ENCODE data around the gene GGT7.

DNA sequence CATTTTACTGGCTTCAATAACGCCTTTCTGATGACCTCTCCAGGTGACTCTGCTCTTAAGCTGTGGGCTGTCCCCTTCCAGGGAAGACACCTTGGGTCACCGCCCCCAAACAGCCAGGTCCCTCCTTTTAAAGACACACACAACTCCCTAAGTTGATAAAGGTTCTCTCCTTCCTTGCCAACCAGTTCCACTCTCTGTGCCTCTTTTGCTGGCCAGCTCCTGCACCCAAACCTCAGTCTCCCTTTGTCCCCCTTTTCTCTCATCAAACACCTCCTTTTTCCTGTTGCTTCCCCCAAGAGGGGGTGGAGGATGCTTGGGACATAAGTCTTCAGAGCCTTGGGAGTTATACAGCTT is 48.2 kb downstream of the GGT7 start:
- no peak for TF ChIP-seq ZNF585B (tag by site-specific recombination; IDR thresholded peaks at IDR 0.05)
- TF ChIP-seq, protein P1, sequence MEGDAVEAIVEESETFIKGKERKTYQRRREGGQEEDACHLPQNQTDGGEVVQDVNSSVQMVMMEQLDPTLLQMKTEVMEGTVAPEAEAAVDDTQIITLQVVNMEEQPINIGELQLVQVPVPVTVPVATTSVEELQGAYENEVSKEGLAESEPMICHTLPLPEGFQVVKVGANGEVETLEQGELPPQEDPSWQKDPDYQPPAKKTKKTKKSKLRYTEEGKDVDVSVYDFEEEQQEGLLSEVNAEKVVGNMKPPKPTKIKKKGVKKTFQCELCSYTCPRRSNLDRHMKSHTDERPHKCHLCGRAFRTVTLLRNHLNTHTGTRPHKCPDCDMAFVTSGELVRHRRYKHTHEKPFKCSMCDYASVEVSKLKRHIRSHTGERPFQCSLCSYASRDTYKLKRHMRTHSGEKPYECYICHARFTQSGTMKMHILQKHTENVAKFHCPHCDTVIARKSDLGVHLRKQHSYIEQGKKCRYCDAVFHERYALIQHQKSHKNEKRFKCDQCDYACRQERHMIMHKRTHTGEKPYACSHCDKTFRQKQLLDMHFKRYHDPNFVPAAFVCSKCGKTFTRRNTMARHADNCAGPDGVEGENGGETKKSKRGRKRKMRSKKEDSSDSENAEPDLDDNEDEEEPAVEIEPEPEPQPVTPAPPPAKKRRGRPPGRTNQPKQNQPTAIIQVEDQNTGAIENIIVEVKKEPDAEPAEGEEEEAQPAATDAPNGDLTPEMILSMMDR (tag by site-specific recombination; IDR thresholded peaks at IDR 0.05), result no peak
- TF ChIP-seq BCL11B (tag by site-specific recombination; IDR thresholded peaks at IDR 0.05; ENCODE audit: low read depth), result no peak
- no peak for TF ChIP-seq ZNF202 (tag by site-specific recombination; IDR thresholded peaks at IDR 0.05; ENCODE audit: borderline replicate concordance)
- TF ChIP-seq MYNN (tag by site-specific recombination; IDR thresholded peaks at IDR 0.05; ENCODE audit: borderline replicate concordance), result no peak
- no peak for TF ChIP-seq ZBTB21 (tag by site-specific recombination; IDR thresholded peaks at IDR 0.05)
- no peak for TF ChIP-seq ZNF19 (tag by site-specific recombination; IDR thresholded peaks at IDR 0.05; ENCODE audit: low read depth)
- TF ChIP-seq ZNF350 (tag by site-specific recombination; IDR thresholded peaks at IDR 0.05), result no peak
- TF ChIP-seq ZNF138 (tag by site-specific recombination; IDR thresholded peaks at IDR 0.05; ENCODE audit: borderline replicate concordance), result no peak
- TF ChIP-seq ZNF670 (tag by site-specific recombination; IDR thresholded peaks at IDR 0.05; ENCODE audit: low read depth), result no peak
- TF ChIP-seq, protein P2, sequence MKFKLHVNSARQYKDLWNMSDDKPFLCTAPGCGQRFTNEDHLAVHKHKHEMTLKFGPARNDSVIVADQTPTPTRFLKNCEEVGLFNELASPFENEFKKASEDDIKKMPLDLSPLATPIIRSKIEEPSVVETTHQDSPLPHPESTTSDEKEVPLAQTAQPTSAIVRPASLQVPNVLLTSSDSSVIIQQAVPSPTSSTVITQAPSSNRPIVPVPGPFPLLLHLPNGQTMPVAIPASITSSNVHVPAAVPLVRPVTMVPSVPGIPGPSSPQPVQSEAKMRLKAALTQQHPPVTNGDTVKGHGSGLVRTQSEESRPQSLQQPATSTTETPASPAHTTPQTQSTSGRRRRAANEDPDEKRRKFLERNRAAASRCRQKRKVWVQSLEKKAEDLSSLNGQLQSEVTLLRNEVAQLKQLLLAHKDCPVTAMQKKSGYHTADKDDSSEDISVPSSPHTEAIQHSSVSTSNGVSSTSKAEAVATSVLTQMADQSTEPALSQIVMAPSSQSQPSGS (tag by site-specific recombination; IDR thresholded peaks at IDR 0.05; ENCODE audit: low read depth), result no peak
- TF ChIP-seq REST (tag by site-specific recombination; IDR thresholded peaks at IDR 0.05), result peak; percentile 86
- TF ChIP-seq ZNF488 (tag by site-specific recombination; IDR thresholded peaks at IDR 0.05), result no peak

Data from HEK293 (cell line).